IMR-90 (cell line): ENCODE measurements around the gene VPS4B. TPM values are rescaled to one million over a fixed set of nuclear protein-coding genes. Genes with fewer than 3 reads are reported as not detected.

Experiments
- ATAC-seq: fragments of 200-7000 bp; cut with Tn5 transposase; 2 replicates; pipeline ENCODE4 v1.9.1; 2020; ENCODE audit warnings: low read depth, mild to moderate bottlenecking, moderate library complexity
- BruUV-seq: library from RNA; stranded (reverse); fragments of 400-500 nt; replicated peaks from 2 replicates; lab custom pipeline; 2021; lab: Mats Ljungman, UMichigan
- CTCF ChIA-PET: fragments of 300-600 bp; formaldehyde crosslinking; extraction: SDS; loops from one replicate; lab custom pipeline; 2021; ENCODE audit warnings: antibody characterized with exemption; lab: Yijun Ruan, JAX
- POLR2A ChIA-PET: fragments of 300-600 bp; sonication (Branson Sonifier 250); formaldehyde crosslinking; loops from one replicate; lab custom pipeline; 2022; ENCODE audit warnings: antibody characterized with exemption; ENCODE audit not compliant: unreplicated experiment; lab: Charles Lee
- DNase-seq: peaks from one replicate; pipeline ENCODE4 v3.0.0; 2013
- H2AFZ ChIP-seq: replicated peaks from 2 replicates; pipeline ENCODE3; 2013; ENCODE audit warnings: low read length, mild to moderate bottlenecking; ENCODE audit not compliant: poor library complexity
- H2AK5ac ChIP-seq: 2 replicates; pipeline ENCODE4 v1.6.1; 2013; ENCODE audit warnings: low read depth, low read length, inconsistent platforms
- H2AK9ac ChIP-seq: replicated peaks from 2 replicates; pipeline ENCODE3; 2013; ENCODE audit warnings: mild to moderate bottlenecking, low read depth, low read length, moderate library complexity; ENCODE audit not compliant: poor library complexity
- H2BK120ac ChIP-seq: 2 replicates; pipeline ENCODE4 v1.6.1; 2013; ENCODE audit warnings: low read depth, low read length, inconsistent platforms
- H2BK15ac ChIP-seq: 3 replicates; pipeline ENCODE4 v1.6.1; 2013; ENCODE audit warnings: low read depth, low read length, inconsistent platforms
- H2BK20ac ChIP-seq: 2 replicates; pipeline ENCODE4 v1.6.1; 2013; ENCODE audit warnings: low read depth, mild to moderate bottlenecking, inconsistent platforms, low read length, moderate library complexity
- H2BK5ac ChIP-seq: 2 replicates; pipeline ENCODE4 v1.6.1; 2013; ENCODE audit warnings: mild to moderate bottlenecking, low read depth, low read length, inconsistent platforms; ENCODE audit not compliant: poor library complexity, severe bottlenecking
- H3K14ac ChIP-seq: replicated peaks from 2 replicates; pipeline ENCODE4 v1.6.1; 2013; ENCODE audit warnings: low read depth, low read length, inconsistent platforms
- H3K18ac ChIP-seq: 2 replicates; pipeline ENCODE4 v1.6.1; 2013; ENCODE audit warnings: low read depth, low read length, control low read depth
- H3K23ac ChIP-seq: 2 replicates; pipeline ENCODE4 v1.6.1; 2013; ENCODE audit warnings: low read depth, low read length, inconsistent platforms
- H3K27ac ChIP-seq: 2 replicates; pipeline ENCODE4 v1.5.1; 2013; ENCODE audit warnings: mild to moderate bottlenecking, control low read depth, low read length; ENCODE audit not compliant: insufficient read depth
- H3K27me3 ChIP-seq: 2 replicates; pipeline ENCODE4 v1.6.1; 2013; ENCODE audit warnings: low read length; ENCODE audit not compliant: control insufficient read depth, insufficient read depth
- H3K36me3 ChIP-seq: 2 replicates; pipeline ENCODE4 v1.6.1; 2013; ENCODE audit warnings: low read length, mixed read lengths; ENCODE audit not compliant: control insufficient read depth, insufficient read depth
- H3K4ac ChIP-seq: 2 replicates; pipeline ENCODE4 v1.6.1; 2013; ENCODE audit warnings: low read depth, low read length, inconsistent platforms
- H3K4me1 ChIP-seq: 2 replicates; pipeline ENCODE4 v1.6.1; 2013; ENCODE audit warnings: low read length, mixed read lengths; ENCODE audit not compliant: control insufficient read depth, insufficient read depth
- H3K4me2 ChIP-seq: 2 replicates; pipeline ENCODE4 v1.6.1; 2013; ENCODE audit warnings: low read depth, mild to moderate bottlenecking, control low read depth, low read length, moderate library complexity
- H3K4me3 ChIP-seq: 2 replicates; pipeline ENCODE4 v1.5.1; 2013; ENCODE audit warnings: low read depth, mild to moderate bottlenecking, control low read depth, low read length, moderate library complexity; ENCODE audit not compliant: insufficient read depth
- H3K56ac ChIP-seq: 2 replicates; pipeline ENCODE4 v1.6.1; 2013; ENCODE audit warnings: low read length, inconsistent platforms; ENCODE audit not compliant: insufficient read depth; ENCODE audit errors: extremely low read depth
- H3K79me1 ChIP-seq, 2 experiments: 2 replicates each; pipeline ENCODE4 v1.6.1; 2013; ENCODE audit warnings: low read length in 2 of 2, inconsistent platforms in 1 of 2, low read depth in 1 of 2
- H3K9ac ChIP-seq: 2 replicates; pipeline ENCODE4 v1.6.1; 2013; ENCODE audit warnings: low read depth, low read length, control low read depth
- H3K9me1 ChIP-seq: 2 replicates; pipeline ENCODE4 v1.6.1; 2013; ENCODE audit warnings: low read length, inconsistent platforms; ENCODE audit not compliant: insufficient read depth
- H3K9me3 ChIP-seq: 2 replicates; pipeline ENCODE4 v1.6.1; 2013; ENCODE audit warnings: low read length; ENCODE audit not compliant: control insufficient read depth, insufficient read depth
- H4K20me1 ChIP-seq: 2 replicates; pipeline ENCODE4 v1.6.1; 2013; ENCODE audit warnings: low read length, inconsistent platforms; ENCODE audit not compliant: insufficient read depth
- H4K5ac ChIP-seq: 2 replicates; pipeline ENCODE4 v1.6.1; 2013; ENCODE audit warnings: mild to moderate bottlenecking, low read depth, low read length, control low read depth
- H4K8ac ChIP-seq, 2 experiments: 2 replicates each; pipeline ENCODE4 v1.6.1; 2013; ENCODE audit warnings: low read depth in 2 of 2, low read length in 2 of 2, control low read depth in 1 of 2, inconsistent platforms in 1 of 2
- H4K91ac ChIP-seq: 2 replicates; pipeline ENCODE4 v1.6.1; 2013; ENCODE audit warnings: low read depth, low read length, inconsistent platforms; ENCODE audit not compliant: insufficient read depth
- BHLHE40 ChIP-seq: fragments of 150-350 bp; IDR thresholded peaks from 2 replicates; pipeline ENCODE4 v1.6.1; 2016; ENCODE audit warnings: mild to moderate bottlenecking, low read depth, low read length
- CEBPB ChIP-seq: IDR thresholded peaks from 2 replicates; pipeline ENCODE4 v1.6.1; 2012; ENCODE audit warnings: low read depth, low read length, improper control_type of control experiment
- CTCF ChIP-seq: conservative IDR thresholded peaks from 2 replicates; pipeline ENCODE4 v1.5.1; 2012; ENCODE audit warnings: mild to moderate bottlenecking, low read depth, low read length, improper control_type of control experiment
- ELK1 ChIP-seq: fragments of 150-350 bp; IDR thresholded peaks from 2 replicates; pipeline ENCODE4 v1.6.1; 2016; ENCODE audit warnings: low read depth, mild to moderate bottlenecking, low read length, moderate library complexity, borderline replicate concordance
- FOS ChIP-seq: fragments of 150-350 bp; IDR thresholded peaks from 2 replicates; pipeline ENCODE4 v1.6.1; 2016; ENCODE audit warnings: low read depth, low read length
- MAZ ChIP-seq: IDR thresholded peaks from 2 replicates; pipeline ENCODE4 v1.6.1; 2012; ENCODE audit warnings: low read depth, mild to moderate bottlenecking, low read length, improper control_type of control experiment, moderate library complexity, borderline replicate concordance
- MXI1 ChIP-seq: IDR thresholded peaks from 2 replicates; pipeline ENCODE4 v1.6.1; 2012; ENCODE audit warnings: low read depth, mild to moderate bottlenecking, low read length, moderate library complexity, borderline replicate concordance
- NFE2L2 ChIP-seq: fragments of 150-350 bp; IDR thresholded peaks from 2 replicates; pipeline ENCODE4 v1.6.1; 2016; ENCODE audit warnings: low read depth, mild to moderate bottlenecking, low read length
- POLR2A ChIP-seq: IDR thresholded peaks from 2 replicates; pipeline ENCODE4 v1.6.1; 2012; ENCODE audit warnings: mild to moderate bottlenecking, low read depth, low read length
- RAD21 ChIP-seq: IDR thresholded peaks from 2 replicates; pipeline ENCODE4 v1.6.1; 2012; ENCODE audit warnings: low read length, improper control_type of control experiment
- RCOR1 ChIP-seq: IDR thresholded peaks from 2 replicates; pipeline ENCODE4 v1.6.1; 2012; ENCODE audit warnings: mild to moderate bottlenecking, low read length, improper control_type of control experiment; ENCODE audit not compliant: insufficient replicate concordance
- RFX5 ChIP-seq: IDR thresholded peaks from 2 replicates; pipeline ENCODE4 v1.8.0; 2012; ENCODE audit warnings: low read depth, mild to moderate bottlenecking, low read length, moderate library complexity
- SMC3 ChIP-seq: fragments of 150-350 bp; IDR thresholded peaks from 2 replicates; pipeline ENCODE4 v1.6.1; 2016; ENCODE audit warnings: low read depth, mild to moderate bottlenecking, antibody characterized with exemption, low read length, moderate library complexity
- USF2 ChIP-seq: fragments of 150-350 bp; IDR thresholded peaks from 2 replicates; pipeline ENCODE4 v1.6.1; 2017; ENCODE audit warnings: mild to moderate bottlenecking, antibody characterized with exemption, low read length, low read depth
- WGBS, 2 experiments: methylation state at CpG; one replicate each; pipeline versions ENCODE4 v1.1.5 to v1.1.7; 2013; ENCODE audit warnings: missing lambda C conversion rate in 2 of 2; ENCODE audit not compliant: insufficient read length in 1 of 2; ENCODE audit errors: extremely low coverage in 2 of 2; 5-methylcytosine and 5-hydroxymethylcytosine counted together
- dilution Hi-C: fragments of 300-500 bp; cut with HindIII; formaldehyde crosslinking; loops from one replicate; pipeline ENCODE4 v1.14.3; 2018; ENCODE audit warnings: low sequenced_read_pairs; ENCODE audit not compliant: unreplicated experiment
- in situ Hi-C: fragments of 300-500 bp; cut with MboI; formaldehyde crosslinking; loops from 3 replicates; pipeline ENCODE4 v1.14.3; 2019; ENCODE audit warnings: low sequenced_read_pairs, inconsistent platforms, mixed read lengths
- intact Hi-C: fragments of 100-400 bp; cut with micrococcal nuclease; formaldehyde crosslinking; loops from 2 replicates; pipeline ENCODE4 v1.10.0; 2022
- polyA plus RNA-seq, 3 experiments: library from polyadenylated mRNA; depleted of rRNA; stranded (reverse); fragments of >200 nt; gene quantifications; 2 replicates each; pipeline ENCODE4 v1.2.3, GENCODE V29; 2012; ENCODE audit warnings: low replicate concordance in 1 of 3
- total RNA-seq: library from RNA; depleted of rRNA; stranded (reverse); fragments of >200 nt; gene quantifications from 2 replicates; pipeline ENCODE4 v1.2.3, GENCODE V29; 2012

Gene VPS4B
- total and polyA plus RNA-seq, 2 of the 4 experiments (the other 2 are of a cell fraction) = 16.2 to 31.5 TPM

- Histone ChIP-seq H2BK120ac (no peak overlapping the region), H3K79me1 (no peaks in the 10 kb centered on the region), H3K36me3 (peaks cover 17% of the 10 kb centered on the region; the same call in 1 of the 2 replicates), H3K4me2 (no peak overlapping the region), H2BK20ac (no peak overlapping the region), H3K9ac (no peak overlapping the region), H4K5ac (no peak overlapping the region), H2BK15ac (no peak overlapping the region), H3K9me1 (no peaks in the 10 kb centered on the region), H3K9me3 (no peaks in the 10 kb centered on the region), H3K18ac (no peak overlapping the region), H3K56ac (no peak overlapping the region), H4K8ac (no peak overlapping the region), H3K4ac (no peak overlapping the region), H3K27me3 (no peaks in the 10 kb centered on the region), H4K20me1 (no peaks in the 10 kb centered on the region), H3K23ac (no peak overlapping the region), H2BK5ac (no peak overlapping the region), H4K91ac (no peak overlapping the region), H3K4me3 (no peak overlapping the region), H2AFZ (no peak overlapping the region), H2AK9ac (no peak overlapping the region), H2AK5ac (no peak overlapping the region), H3K27ac (no peak overlapping the region), H3K4me1 (no peaks in the 10 kb centered on the region), H3K14ac (no peak overlapping the region)
- in situ Hi-C loops (no loop called here), dilution Hi-C loops (no loop called here), intact Hi-C loops (no loop called here)
- BruUV-seq = no TSS peak
- DNase-seq (no peak), ATAC-seq (no peak)
- POLR2A ChIA-PET = no interaction called here
- CTCF ChIA-PET = no interaction called here
- TF ChIP-seq RAD21 (no peak), ELK1 (no peak), NFE2L2 (no peak), POLR2A (no peak), RFX5 (no peak), USF2 (no peak), RCOR1 (no peak), MAZ (no peak), MXI1 (no peak), FOS (no peak), CTCF (no peak), CEBPB (no peak), BHLHE40 (no peak), SMC3 (no peak)
- WGBS, 2 experiments = no CpG with 5 or more reads among the region's 4 CpGs
Observed at GRCh38 chr18:63387861-63388260, 34.4 kb downstream of the VPS4B start.
